ENCODE data around the gene C7orf33. TPM values are rescaled to one million over a fixed set of nuclear protein-coding genes. Genes with fewer than 3 reads are reported as not detected.

C7orf33 gene
- total and polyA plus RNA-seq, 8 donors, result not detected

- TF ChIP-seq, protein P1, sequence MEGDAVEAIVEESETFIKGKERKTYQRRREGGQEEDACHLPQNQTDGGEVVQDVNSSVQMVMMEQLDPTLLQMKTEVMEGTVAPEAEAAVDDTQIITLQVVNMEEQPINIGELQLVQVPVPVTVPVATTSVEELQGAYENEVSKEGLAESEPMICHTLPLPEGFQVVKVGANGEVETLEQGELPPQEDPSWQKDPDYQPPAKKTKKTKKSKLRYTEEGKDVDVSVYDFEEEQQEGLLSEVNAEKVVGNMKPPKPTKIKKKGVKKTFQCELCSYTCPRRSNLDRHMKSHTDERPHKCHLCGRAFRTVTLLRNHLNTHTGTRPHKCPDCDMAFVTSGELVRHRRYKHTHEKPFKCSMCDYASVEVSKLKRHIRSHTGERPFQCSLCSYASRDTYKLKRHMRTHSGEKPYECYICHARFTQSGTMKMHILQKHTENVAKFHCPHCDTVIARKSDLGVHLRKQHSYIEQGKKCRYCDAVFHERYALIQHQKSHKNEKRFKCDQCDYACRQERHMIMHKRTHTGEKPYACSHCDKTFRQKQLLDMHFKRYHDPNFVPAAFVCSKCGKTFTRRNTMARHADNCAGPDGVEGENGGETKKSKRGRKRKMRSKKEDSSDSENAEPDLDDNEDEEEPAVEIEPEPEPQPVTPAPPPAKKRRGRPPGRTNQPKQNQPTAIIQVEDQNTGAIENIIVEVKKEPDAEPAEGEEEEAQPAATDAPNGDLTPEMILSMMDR (IDR thresholded peaks at IDR 0.05), result no peak
- Histone ChIP-seq H3K36me3 (no peaks in the 10 kb centered on the region), H3K4me3 (no peak overlapping the region), H3K9me3 (peaks cover 0 to 5% of the 10 kb centered on the region in 2 donors), H3K27me3 (no peaks in the 10 kb centered on the region), H3K4me1 (no peaks in the 10 kb centered on the region), H3K27ac (no peak overlapping the region)
- ATAC-seq, result no peak
- intact Hi-C loops (cut with DNase I), result no loop called here
- DNase-seq, result no peak
Measured at GRCh38 chr7:148605350-148605749, 14.8 kb downstream of the C7orf33 start.

DNA sequence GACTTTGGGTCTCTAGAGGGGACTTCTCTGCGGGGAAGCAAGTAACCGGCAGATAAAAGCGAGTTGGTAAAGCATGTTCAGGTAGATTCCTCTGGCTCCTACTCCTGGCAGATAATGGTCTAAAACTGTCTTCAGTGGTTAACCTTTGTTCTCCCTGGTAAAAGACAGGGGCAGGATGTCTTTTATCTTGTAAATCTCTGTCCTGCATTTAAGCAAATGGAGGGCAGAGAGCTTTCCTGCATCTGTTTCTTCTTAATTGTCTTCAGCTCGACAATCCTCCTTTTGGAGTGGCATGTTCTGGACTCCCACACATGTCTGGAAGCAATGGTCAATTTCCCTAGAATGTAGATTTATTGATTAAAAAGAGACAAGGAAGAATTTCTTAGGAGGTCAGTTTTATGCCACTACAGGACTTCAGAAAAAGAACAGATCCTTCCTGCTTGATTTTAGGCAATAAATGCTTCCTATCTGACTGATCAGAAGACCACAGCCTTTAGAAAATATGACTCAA is 16.6 kb downstream of the C7orf33 start:
- Histone ChIP-seq H3K27me3 (no peaks in the 10 kb centered on the region), H3K4me1 (no peaks in the 10 kb centered on the region), H3K27ac (no peak overlapping the region), H3K36me3 (no peaks in the 10 kb centered on the region), H3K9me3 (peaks cover 0 to 5% of the 10 kb centered on the region in 2 donors), H3K4me3 (no peak overlapping the region)
- ATAC-seq, result no peak
- TF ChIP-seq, protein P1 (IDR thresholded peaks at IDR 0.05), result no peak
- DNase-seq, result no peak
- intact Hi-C loops (cut with DNase I), result no loop called here

DNA sequence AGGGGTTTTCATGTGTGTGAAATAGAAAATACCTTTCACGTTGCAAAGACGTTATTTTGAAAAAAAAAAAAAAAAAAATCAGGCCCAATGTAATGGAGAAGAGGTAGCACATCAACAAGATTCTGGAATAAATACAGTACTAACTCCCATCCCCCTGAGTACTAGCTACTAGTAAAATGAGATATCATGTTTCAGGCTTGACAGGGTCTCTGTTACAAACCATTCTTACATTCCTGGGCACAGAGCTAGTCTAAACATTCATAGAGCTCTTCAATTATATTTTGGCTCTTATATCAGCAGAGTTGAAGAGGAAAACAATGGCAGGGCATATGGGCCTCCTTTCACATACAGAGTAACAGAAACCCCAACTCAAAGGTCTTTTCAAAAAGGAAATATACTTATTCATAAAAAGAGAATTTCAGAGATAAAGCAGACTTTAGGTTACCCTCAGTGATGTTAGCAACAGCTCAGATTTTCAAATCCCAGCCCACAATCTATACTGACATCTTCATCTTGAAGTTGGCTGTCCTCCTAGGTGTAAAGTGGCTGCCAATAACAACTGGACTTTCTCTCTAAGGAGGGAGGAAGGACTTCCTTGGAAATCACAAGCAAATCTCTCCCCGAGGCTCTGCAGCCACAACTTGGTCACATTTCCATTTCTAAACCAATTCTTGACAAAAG is 18.6 kb downstream of the C7orf33 start:
- TF ChIP-seq, protein P1 (IDR thresholded peaks at IDR 0.05), result no peak
- intact Hi-C loops (cut with DNase I), result no loop called here
- Histone ChIP-seq H3K9me3 (peaks cover 0 to 5% of the 10 kb centered on the region in 2 donors), H3K4me3 (no peak overlapping the region), H3K27me3 (peaks cover 0 to 3% of the 10 kb centered on the region in 2 donors), H3K27ac (no peak overlapping the region), H3K4me1 (no peaks in the 10 kb centered on the region), H3K36me3 (no peaks in the 10 kb centered on the region)
- DNase-seq (no peak), ATAC-seq (no peak)

DNA sequence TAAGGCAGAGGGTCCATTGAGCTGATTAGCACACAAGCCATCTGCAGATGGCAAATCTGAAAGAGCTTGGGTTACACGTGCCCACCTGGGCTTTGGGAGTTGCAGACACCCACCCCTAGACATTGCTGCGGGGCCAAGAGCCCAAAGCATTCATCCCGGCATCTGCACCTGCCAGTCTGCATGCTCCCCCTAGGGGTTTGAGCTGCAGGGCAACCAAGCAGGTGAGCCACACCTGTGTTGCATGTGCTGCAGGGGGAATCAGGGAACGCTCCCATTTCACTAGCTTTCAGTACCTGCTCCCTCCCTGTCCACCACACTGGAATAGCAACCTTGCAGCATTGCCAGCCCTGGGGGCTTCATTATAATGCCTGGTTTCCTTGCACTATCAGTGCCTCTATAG is 21.1 kb downstream of the C7orf33 start:
- Histone ChIP-seq H3K27me3 (peaks cover 0 to 18% of the 10 kb centered on the region in 2 donors), H3K4me3 (no peak overlapping the region), H3K27ac (no peak overlapping the region), H3K9me3 (no peaks in the 10 kb centered on the region), H3K4me1 (no peaks in the 10 kb centered on the region), H3K36me3 (no peaks in the 10 kb centered on the region)
- TF ChIP-seq, protein P1 (IDR thresholded peaks at IDR 0.05), result no peak
- intact Hi-C loops (cut with DNase I), result no loop called here
- DNase-seq (no peak), ATAC-seq (no peak)

GRCh38 chr7:148615085-148615730 is 24.6 kb downstream of the C7orf33 start:
- no peak for DNase-seq
- Histone ChIP-seq H3K4me3 (no peak overlapping the region), H3K4me1 (no peaks in the 10 kb centered on the region), H3K9me3 (peaks cover 0 to 10% of the 10 kb centered on the region in 2 donors), H3K27ac (no peak overlapping the region), H3K36me3 (no peaks in the 10 kb centered on the region), H3K27me3 (peaks cover 0 to 18% of the 10 kb centered on the region in 2 donors)
- ATAC-seq, result no peak
- TF ChIP-seq, protein P1 (IDR thresholded peaks at IDR 0.05), result no peak
- intact Hi-C loops (cut with DNase I), result no loop called here
